ENCODE measurements around the gene TTLL10.

TTLL10 gene

DNA sequence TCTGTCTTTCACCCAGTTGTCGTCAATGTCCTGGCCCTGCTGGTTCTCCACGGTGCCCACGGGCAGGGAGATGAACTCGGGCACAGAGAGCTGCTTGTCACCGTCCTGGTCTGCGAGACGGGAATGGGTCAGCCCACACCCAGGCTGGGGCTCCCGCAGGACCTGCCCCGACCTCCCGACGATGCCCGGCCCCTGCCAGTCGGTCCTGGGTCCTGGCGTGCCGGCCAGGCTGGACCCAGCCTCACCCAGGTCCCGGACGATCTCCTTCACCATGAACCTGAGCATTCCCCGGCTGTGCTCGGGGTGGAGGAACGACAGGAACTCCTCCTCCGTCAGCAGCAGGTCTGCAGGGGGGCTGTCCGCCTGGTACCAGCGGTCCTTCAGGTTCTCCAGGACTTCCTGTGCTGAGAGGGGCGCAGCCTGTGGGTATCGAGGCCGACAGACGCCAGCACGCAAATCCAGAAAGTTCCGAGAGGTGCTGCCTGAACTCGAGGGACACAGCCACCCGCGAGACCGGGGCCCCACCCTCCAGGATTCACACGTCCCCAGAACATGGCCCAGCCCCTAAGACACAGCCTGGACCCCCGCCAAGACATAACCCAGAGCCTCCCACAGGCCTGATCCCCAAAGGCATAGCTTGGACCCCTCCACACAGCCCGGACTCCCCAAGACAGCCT is 45.0 kb downstream of the TTLL10 start:
- no peak overlapping the region for H3K27ac ChIP-seq (replicated peaks)
- TF ChIP-seq, protein P1, sequence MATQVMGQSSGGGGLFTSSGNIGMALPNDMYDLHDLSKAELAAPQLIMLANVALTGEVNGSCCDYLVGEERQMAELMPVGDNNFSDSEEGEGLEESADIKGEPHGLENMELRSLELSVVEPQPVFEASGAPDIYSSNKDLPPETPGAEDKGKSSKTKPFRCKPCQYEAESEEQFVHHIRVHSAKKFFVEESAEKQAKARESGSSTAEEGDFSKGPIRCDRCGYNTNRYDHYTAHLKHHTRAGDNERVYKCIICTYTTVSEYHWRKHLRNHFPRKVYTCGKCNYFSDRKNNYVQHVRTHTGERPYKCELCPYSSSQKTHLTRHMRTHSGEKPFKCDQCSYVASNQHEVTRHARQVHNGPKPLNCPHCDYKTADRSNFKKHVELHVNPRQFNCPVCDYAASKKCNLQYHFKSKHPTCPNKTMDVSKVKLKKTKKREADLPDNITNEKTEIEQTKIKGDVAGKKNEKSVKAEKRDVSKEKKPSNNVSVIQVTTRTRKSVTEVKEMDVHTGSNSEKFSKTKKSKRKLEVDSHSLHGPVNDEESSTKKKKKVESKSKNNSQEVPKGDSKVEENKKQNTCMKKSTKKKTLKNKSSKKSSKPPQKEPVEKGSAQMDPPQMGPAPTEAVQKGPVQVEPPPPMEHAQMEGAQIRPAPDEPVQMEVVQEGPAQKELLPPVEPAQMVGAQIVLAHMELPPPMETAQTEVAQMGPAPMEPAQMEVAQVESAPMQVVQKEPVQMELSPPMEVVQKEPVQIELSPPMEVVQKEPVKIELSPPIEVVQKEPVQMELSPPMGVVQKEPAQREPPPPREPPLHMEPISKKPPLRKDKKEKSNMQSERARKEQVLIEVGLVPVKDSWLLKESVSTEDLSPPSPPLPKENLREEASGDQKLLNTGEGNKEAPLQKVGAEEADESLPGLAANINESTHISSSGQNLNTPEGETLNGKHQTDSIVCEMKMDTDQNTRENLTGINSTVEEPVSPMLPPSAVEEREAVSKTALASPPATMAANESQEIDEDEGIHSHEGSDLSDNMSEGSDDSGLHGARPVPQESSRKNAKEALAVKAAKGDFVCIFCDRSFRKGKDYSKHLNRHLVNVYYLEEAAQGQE (IDR thresholded peaks at IDR 0.05; ENCODE audit: insufficient replicate concordance, low read depth), result no peak
- TF ChIP-seq SPI1 (IDR thresholded peaks at IDR 0.05; ENCODE audit: borderline replicate concordance, low read depth), result no peak
- TF ChIP-seq, protein P2, sequence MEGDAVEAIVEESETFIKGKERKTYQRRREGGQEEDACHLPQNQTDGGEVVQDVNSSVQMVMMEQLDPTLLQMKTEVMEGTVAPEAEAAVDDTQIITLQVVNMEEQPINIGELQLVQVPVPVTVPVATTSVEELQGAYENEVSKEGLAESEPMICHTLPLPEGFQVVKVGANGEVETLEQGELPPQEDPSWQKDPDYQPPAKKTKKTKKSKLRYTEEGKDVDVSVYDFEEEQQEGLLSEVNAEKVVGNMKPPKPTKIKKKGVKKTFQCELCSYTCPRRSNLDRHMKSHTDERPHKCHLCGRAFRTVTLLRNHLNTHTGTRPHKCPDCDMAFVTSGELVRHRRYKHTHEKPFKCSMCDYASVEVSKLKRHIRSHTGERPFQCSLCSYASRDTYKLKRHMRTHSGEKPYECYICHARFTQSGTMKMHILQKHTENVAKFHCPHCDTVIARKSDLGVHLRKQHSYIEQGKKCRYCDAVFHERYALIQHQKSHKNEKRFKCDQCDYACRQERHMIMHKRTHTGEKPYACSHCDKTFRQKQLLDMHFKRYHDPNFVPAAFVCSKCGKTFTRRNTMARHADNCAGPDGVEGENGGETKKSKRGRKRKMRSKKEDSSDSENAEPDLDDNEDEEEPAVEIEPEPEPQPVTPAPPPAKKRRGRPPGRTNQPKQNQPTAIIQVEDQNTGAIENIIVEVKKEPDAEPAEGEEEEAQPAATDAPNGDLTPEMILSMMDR (IDR thresholded peaks at IDR 0.05; ENCODE audit: insufficient read depth, low read length), result no peak
- TF ChIP-seq GABPA (IDR thresholded peaks at IDR 0.05; ENCODE audit: low read depth), result no peak
- TF ChIP-seq POLR2AphosphoS5 (IDR thresholded peaks at IDR 0.05; ENCODE audit: low read depth), result no peak
- no peak overlapping the region for H3K4me3 ChIP-seq (replicated peaks; ENCODE audit: insufficient read depth, low read length)
- no peak for DNase-seq (ENCODE audit: low read depth in 1 of 2, low spot score in 1 of 2)
- no peaks in the 10 kb centered on the region for H3K27me3 ChIP-seq (ENCODE audit: insufficient read depth, poor library complexity, severe bottlenecking)

DNA sequence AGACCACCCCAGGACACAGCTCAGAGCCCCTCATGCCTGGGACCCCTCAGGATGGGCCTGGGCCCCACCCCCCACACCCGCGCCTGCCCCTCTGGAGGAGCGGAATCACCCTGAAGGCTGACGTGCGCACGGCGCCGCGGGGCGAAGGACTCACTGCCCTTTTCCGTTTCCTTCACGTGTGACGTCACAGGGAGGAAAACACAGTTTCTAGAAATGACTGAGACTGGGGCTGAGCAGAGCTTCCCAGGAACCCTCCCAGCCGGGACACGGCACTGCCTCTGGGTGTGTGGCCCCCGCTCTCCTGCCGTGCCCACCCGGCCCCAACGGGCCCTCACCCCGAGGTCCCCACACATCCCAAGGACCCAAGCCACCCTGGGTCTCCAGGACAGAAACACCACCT is 45.7 kb downstream of the TTLL10 start:
- H3K4me3 ChIP-seq (replicated peaks; ENCODE audit: insufficient read depth, low read length), result no peak overlapping the region
- TF ChIP-seq, protein P1 (IDR thresholded peaks at IDR 0.05; ENCODE audit: insufficient replicate concordance, low read depth), result no peak
- TF ChIP-seq, protein P2 (IDR thresholded peaks at IDR 0.05; ENCODE audit: insufficient read depth, low read length), result no peak
- no peak for TF ChIP-seq GABPA (IDR thresholded peaks at IDR 0.05; ENCODE audit: low read depth)
- H3K27me3 ChIP-seq (ENCODE audit: insufficient read depth, poor library complexity, severe bottlenecking), result no peaks in the 10 kb centered on the region
- no peak overlapping the region for H3K27ac ChIP-seq (replicated peaks)
- DNase-seq (ENCODE audit: low read depth in 1 of 2, low spot score in 1 of 2), result no peak

DNA sequence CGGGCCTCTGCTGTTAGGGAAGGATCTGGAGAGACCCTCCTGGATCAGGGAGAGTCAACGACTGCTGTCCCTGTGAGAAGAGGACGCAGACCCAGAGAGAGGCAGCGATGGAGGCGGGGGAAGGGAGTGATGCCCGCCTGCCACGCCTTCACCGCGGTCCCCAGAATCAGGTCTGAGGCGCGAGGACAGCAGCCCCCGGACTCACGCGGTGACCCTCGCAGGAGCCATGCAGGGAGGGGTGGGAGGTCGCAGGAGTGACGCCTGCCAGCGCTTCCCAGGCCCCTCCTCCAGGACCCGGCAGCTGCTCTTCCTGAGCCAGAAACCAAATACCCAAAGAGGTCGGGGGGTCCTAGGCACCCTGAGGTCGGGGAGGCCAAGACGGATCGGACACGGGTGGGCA is 46.5 kb downstream of the TTLL10 start:
- H3K4me3 ChIP-seq (replicated peaks; ENCODE audit: insufficient read depth, low read length), result no peak overlapping the region
- TF ChIP-seq, protein P2 (IDR thresholded peaks at IDR 0.05; ENCODE audit: insufficient read depth, low read length), result no peak
- TF ChIP-seq POLR2AphosphoS5 (IDR thresholded peaks at IDR 0.05; ENCODE audit: low read depth) (no peak), GABPA (IDR thresholded peaks at IDR 0.05; ENCODE audit: low read depth) (no peak), SPI1 (IDR thresholded peaks at IDR 0.05; ENCODE audit: borderline replicate concordance, low read depth) (no peak)
- TF ChIP-seq, protein P1 (IDR thresholded peaks at IDR 0.05; ENCODE audit: insufficient replicate concordance, low read depth), result no peak
- H3K27me3 ChIP-seq (ENCODE audit: insufficient read depth, poor library complexity, severe bottlenecking), result no peaks in the 10 kb centered on the region
- no peak overlapping the region for H3K27ac ChIP-seq (replicated peaks)
- DNase-seq (ENCODE audit: low read depth in 1 of 2, low spot score in 1 of 2), result no peak

Measured in HL-60 (cell line).